ENCODE measurements around the gene ITGB3BP.
"Not testable (repeated sequence)": the region's sequence is repeated elsewhere in the genome, so short reads cannot be mapped to it uniquely, and the experiment has no call there.

The ITGB3BP gene

DNA sequence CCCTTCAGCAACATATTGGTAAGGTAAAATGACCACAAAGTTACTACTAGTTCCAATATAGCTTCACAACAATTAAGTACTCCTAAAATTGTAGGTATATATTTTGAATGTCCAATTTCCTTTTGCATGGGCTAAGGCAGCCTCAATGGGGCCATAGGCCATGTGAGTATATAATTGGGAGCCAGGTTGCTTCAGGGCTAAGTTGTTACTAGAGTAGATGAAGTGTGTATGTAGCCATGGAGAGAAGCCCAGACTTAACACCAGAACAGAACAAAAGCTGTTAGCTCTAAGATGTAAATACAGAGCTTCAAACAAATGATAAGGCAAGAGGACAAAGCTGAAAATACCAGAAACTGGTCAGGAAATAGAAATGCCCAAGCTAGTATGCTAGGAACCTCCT is 16.2 kb downstream of the ITGB3BP start:
- DNase-seq (ENCODE audit: low read depth), result no peak

DNA sequence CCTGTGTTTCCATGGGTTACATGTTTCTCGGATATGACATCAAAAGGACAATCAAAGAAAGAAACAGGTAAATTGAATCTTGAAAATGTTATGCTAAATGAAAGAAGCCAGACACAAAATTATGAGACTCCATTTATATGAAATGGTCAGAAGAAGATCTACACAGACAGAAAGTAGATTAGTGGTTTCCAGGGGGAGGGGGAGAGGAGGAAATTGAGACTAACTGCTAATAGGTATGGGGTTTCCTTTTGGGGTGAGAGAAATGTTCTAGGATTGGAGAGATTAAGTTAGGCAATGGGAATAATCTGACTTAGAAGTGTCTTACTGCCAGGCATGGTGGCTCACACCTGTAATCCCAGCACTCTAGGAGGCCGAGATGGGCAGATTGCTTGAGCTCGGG is 21.8 kb downstream of the ITGB3BP start:
- DNase-seq (ENCODE audit: low read depth), result no peak

- DNase-seq (ENCODE audit: low read depth), result no peak
These were observed 24.9 kb downstream of the ITGB3BP start for GRCh38 chr1:63498106-63498505.

GRCh38 chr1:63497577-63497976 is 25.4 kb downstream of the ITGB3BP start:
- no peak for DNase-seq (ENCODE audit: low read depth)

GRCh38 chr1:63487336-63488065 is 35.5 kb downstream of the ITGB3BP start:
- DNase-seq (ENCODE audit: low read depth), result peak; percentile 17

DNA sequence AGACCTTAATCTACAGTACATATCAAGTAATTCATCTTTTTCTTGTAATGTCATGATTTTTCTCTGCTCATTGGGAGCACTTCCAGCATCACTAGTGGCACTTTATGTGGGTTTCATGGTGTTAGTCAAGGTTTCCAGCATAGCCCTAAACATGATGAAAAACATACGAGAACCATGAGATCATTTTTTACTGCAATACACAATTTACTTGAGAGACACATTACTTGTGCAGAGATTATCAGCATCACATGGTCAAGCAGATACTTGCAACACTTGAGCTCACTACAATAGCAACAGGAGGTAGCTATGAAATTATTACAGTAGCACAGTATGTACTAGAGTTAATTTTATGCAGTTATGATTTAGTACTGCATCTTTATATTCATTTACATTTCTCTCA is 36.4 kb downstream of the ITGB3BP start:
- peak; percentile 36 for DNase-seq (ENCODE audit: low read depth)

- no peak for DNase-seq (ENCODE audit: low read depth)
These were observed 43.0 kb downstream of the ITGB3BP start for GRCh38 chr1:63480057-63480456.

DNA sequence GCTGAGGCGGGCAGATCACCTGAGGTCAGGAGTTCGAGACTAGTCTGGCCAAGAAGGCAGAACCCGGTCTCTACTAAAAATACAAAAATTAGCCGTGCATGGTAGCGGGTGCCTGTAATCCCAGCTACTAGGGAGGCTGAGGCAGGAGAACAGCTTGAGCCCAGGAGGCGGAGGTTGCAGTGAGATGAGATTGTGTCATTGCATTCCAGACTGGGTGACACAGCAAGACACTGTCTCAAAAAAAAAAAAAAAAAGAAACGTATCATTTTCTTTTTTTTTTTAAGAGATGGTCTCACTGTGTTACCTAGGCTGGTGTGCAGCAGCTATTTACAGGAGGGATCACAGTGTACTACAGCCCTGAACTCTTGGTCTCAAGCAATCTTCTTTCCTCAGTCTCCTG is 47.3 kb downstream of the ITGB3BP start:
- DNase-seq (ENCODE audit: low read depth), result peak; percentile 3

DNA sequence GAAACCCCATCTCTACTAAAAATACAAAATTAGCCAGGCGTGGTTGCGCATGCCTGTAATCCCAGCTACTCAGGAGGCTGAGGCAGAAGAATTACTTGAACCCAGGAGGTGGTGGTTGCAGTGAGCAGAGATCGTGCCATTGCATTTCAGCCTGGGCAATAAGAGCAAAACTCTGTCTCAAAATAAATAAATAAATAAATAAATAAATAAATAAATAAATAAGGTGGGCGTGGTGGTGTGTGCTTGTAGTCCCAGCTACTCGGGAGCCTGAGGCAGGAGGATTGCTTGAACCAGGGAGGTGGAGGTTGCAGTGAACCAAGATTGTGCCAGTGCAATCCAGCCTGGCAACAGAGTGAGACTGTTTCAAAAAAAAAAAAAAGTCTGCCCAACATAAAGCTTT is 54.3 kb downstream of the ITGB3BP start:
- DNase-seq (ENCODE audit: low read depth), result not testable (repeated sequence)

DNA sequence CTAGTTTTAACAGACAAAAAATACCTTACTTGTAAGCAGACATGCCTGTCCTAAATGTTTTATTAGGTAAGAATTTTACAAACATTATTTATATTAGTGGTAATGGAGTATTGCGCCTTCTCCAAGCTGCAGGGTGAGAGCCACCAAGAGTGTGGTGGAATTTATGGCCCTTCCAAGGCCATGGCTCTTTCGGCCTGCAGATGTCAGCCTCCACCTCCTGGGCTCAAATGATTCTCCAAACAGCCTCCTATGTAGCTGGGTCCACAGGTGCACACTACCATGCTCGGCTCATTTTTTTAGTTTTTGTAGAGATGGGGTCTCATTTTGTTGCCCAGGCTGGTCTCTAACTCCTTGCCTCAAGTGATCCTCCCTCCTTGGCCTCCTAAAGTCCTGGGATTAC is 56.3 kb downstream of the ITGB3BP start:
- no peak for DNase-seq (ENCODE audit: low read depth)

GRCh38 chr1:63466181-63466580 is 56.8 kb downstream of the ITGB3BP start:
- DNase-seq (ENCODE audit: low read depth), result no peak

DNA sequence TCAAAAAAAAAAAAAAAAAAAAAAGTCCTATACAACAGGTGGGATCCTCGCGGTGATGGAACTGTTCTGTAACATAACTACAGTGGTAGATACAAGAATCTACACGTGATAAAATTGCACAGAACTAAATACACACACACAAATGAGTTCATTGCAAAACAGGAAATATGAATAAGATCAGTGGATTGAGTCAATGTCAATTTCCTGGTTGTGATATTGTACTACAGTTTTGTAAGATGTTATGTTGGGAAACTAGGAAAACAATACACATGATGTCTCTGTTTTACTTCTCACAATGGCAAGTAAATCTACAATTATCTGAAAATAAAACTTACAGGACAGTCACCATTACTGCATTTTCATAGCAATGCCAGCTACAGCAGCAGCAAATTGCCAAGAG is 59.8 kb downstream of the ITGB3BP start:
- peak; percentile 75 for DNase-seq (ENCODE audit: low read depth)

GRCh38 chr1:63461661-63462230 is 61.3 kb downstream of the ITGB3BP start:
- no peak for DNase-seq (ENCODE audit: low read depth)

GRCh38 chr1:63458750-63459149 is 64.3 kb downstream of the ITGB3BP start:
- DNase-seq (ENCODE audit: low read depth), result no peak

DNA sequence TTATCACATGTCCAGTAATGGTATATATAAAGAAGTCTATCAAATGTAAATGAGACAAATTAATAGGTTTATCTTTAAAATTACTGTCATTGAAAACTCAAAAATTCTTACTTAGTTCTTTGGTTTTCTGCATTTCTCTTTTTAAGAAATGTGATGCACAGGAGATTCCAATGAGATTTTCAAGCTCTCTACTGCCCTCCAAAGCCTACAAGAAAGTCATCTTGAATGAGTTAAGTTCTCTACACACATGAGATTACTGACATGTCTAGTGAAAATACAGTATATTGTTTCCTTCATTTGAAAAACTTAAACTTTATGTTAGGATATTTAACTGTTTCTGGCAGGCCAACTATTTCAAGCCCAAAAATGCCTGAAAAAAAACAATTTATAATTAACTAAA is 68.8 kb downstream of the ITGB3BP start:
- peak; percentile 61 for DNase-seq (ENCODE audit: low read depth)

GRCh38 chr1:63453232-63453631 is 69.8 kb downstream of the ITGB3BP start:
- DNase-seq (ENCODE audit: low read depth), result no peak

DNA sequence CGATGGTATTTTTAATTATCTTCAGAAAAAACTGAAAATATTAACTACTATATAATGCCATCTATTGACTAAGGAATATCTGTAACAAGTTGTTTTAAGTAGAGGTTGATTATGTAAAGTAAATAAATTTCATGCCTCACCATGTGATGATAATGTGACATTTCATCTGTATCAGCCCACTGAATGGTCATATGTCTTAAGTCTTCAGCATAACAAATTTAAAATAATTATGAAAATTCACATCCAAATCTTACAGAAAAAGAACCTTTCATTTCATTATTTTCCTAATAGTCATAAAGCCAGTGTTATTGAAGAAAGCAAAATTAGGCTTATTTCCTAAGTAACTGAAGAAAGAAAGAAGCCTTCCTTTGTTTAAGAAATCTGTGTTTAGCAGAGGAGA is 72.6 kb downstream of the ITGB3BP start:
- no peak for DNase-seq (ENCODE audit: low read depth)

DNA sequence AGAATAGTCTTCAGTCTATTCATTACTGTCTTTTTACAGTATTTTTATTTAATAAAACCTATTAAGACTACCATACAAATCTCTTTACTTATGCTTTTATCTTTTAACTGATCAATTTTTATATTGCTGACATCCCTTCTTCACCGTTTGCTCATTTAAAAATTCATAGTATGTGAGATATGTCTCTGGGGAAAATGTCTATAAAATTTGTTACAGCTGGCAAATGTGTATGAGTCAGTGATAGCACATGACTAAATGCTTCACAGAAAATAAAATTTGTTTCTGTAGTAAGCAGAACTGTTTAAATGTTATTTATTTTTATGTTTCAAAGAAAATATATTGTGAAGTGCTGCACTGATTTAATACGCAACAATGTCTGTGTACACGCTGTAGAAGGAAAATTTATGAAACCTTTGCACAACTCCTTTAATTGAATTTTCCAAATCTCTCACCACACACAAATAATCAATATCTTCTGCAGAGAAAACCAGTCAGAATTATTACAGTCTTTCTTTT is 74.2 kb downstream of the ITGB3BP start:
- peak; percentile 41 for DNase-seq (ENCODE audit: low read depth)

GRCh38 chr1:63442141-63442475 is 80.9 kb downstream of the ITGB3BP start:
- peak; percentile 13 for DNase-seq (ENCODE audit: low read depth)

DNA sequence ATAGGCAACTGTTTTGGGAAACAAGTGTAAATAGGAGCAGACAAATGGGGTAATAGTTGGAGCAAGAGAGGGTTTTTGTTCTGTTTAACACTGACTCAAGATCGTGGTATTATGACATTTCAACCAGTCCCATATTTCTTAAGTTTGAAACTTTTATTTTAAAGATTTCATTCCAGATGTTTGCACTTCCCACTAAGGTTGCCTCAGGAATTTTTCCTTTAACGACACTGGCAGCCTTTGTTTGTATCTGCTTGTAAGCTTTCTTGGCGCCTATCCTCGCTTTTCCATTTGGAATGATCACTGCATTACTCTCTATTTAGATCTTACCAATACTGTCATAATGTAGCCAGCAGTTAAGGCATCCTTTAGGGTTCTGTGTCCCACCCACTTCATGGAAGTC is 87.9 kb downstream of the ITGB3BP start:
- peak; percentile 80 for DNase-seq (ENCODE audit: low read depth)

- no peak for DNase-seq (ENCODE audit: low read depth)
These were observed 93.7 kb downstream of the ITGB3BP start for GRCh38 chr1:63429281-63429680.

- DNase-seq (ENCODE audit: low read depth), result no peak
These were observed 94.2 kb downstream of the ITGB3BP start for GRCh38 chr1:63428815-63429214.

DNA sequence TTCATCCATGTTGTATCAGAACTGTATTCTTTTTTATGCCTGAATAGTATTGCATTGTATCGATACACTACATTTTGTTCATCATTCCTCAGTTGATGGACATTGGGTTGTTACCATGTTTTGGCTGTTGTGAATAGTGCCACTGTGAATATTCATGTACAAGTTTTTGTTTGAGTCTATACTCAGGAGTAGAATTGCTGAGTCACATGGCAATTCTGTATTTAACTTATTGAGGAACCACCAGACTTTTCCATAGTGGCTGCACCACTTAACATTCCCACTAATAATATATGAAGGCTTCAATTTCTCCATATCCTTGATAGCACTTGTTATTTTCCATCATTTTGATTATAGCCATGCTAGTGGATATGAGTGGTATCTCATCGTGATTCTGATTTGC is 99.4 kb downstream of the ITGB3BP start:
- DNase-seq (ENCODE audit: low read depth), result no peak

GRCh38 chr1:63420746-63421145 is 102.3 kb downstream of the ITGB3BP start:
- DNase-seq (ENCODE audit: low read depth), result not testable (repeated sequence)

All from fibroblast of gingiva (primary cell).